Measurements from ENCODE around the gene AFF3. TPM values are rescaled to one million over a fixed set of nuclear protein-coding genes. Genes with fewer than 3 reads are reported as not detected.
"Not testable (repeated sequence)": the region's sequence is repeated elsewhere in the genome, so short reads cannot be mapped to it uniquely, and the experiment has no call there.

AFF3 gene
- total and polyA plus RNA-seq, 2 of the 8 experiments (the other 6 are each of a cell fraction or from before 2014, with no cell fraction given) = 0.27 to 3.0 TPM

- H3K4me3 ChIP-seq (ENCODE audit: extremely low read depth in 1 of 4, insufficient read depth in 2 of 4, low read depth in 3 of 4, low read length in 4 of 4); H4K8ac ChIP-seq (ENCODE audit: extremely low read depth, insufficient read depth, low read length); H3K23me2 ChIP-seq (ENCODE audit: low read depth, low read length); H3K9me3 ChIP-seq (ENCODE audit: insufficient read depth in 2 of 2, low read depth in 1 of 2, low read length in 1 of 2); H2BK5ac ChIP-seq (ENCODE audit: low read depth, low read length); H3K4ac ChIP-seq (replicated peaks; ENCODE audit: insufficient read length, low read depth, low read length); H3K79me1 ChIP-seq (ENCODE audit: low read depth, low read length); H2AK5ac ChIP-seq (ENCODE audit: low read depth, low read length); H3K56ac ChIP-seq (replicated peaks; ENCODE audit: insufficient read length, low read depth, low read length); H3K23ac ChIP-seq (ENCODE audit: insufficient read length); H3K4me1 ChIP-seq (replicated peaks in 1 of 4; ENCODE audit: control insufficient read depth in 3 of 4, insufficient read depth in 4 of 4, low read length in 3 of 4); DNase-seq (ENCODE audit: low read depth in 1 of 2, low spot score in 2 of 2); CTCF ChIA-PET (ENCODE audit: partially characterized antibody); H2BK120ac ChIP-seq (replicated peaks; ENCODE audit: low read depth, low read length); POLR2A ChIA-PET (ENCODE audit: partially characterized antibody); H3K36me3 ChIP-seq (ENCODE audit: control insufficient read depth in 2 of 4, insufficient read depth in 4 of 4, low read length in 3 of 4); H3K14ac ChIP-seq (ENCODE audit: insufficient read length); H3K4me2 ChIP-seq (ENCODE audit: insufficient read depth in 1 of 2, low read depth in 2 of 2, low read length in 2 of 2); H2AFZ ChIP-seq (ENCODE audit: low read length); H3K79me2 ChIP-seq (ENCODE audit: control insufficient read depth in 1 of 2, insufficient read depth in 2 of 2, low read length in 2 of 2); FAIRE-seq; H3K27ac ChIP-seq (ENCODE audit: low read depth, low read length); H4K91ac ChIP-seq (replicated peaks; ENCODE audit: insufficient read length, low read length); H4K5ac ChIP-seq (ENCODE audit: insufficient read length, low read depth, low read length); H4K20me1 ChIP-seq (replicated peaks in 1 of 2; ENCODE audit: control insufficient read depth in 1 of 2, insufficient read depth in 2 of 2, low read length in 2 of 2); H2BK20ac ChIP-seq (ENCODE audit: low read length); H3K18ac ChIP-seq (ENCODE audit: extremely low read depth, low read length); H3K9ac ChIP-seq (replicated peaks in 1 of 4; ENCODE audit: extremely low read depth in 1 of 4, low read depth in 3 of 4, low read length in 3 of 4); H3K27me3 ChIP-seq (replicated peaks in 1 of 4; ENCODE audit: control insufficient read depth in 3 of 4, extremely low read depth in 1 of 4, insufficient read depth in 3 of 4, low read length in 3 of 4); H2BK15ac ChIP-seq (ENCODE audit: low read length); H2BK12ac ChIP-seq (ENCODE audit: low read depth, low read length): not testable (repeated sequence)
- 95% methylated on average over 4 of the region's 4 CpGs; no CpG with 5 or more reads in 1 of the 2 experiments for WGBS, 2 experiments (ENCODE audit: extremely low coverage in 1 of 2, insufficient coverage in 1 of 2, insufficient read length in 1 of 2, insufficient replicate concordance in 2 of 2, low coverage in 1 of 2, low lambda C conversion rate in 2 of 2, missing lambda C conversion rate in 1 of 2)
Measured at GRCh38 chr2:99947366-99947765, 195.0 kb downstream of the AFF3 start.
